Measurements from ENCODE around the gene KLHL42. TPM values are rescaled to one million over a fixed set of nuclear protein-coding genes. Genes with fewer than 3 reads are reported as not detected.

Gene KLHL42
- total and polyA plus RNA-seq, 2 of the 13 experiments (the other 11 are each of a cell fraction or from before 2014, with no cell fraction given), result 13.5 to 14.0 TPM

GRCh38 chr12:27818401-27818918 lies 38.4 kb downstream of the KLHL42 start (continued):
- TF ChIP-seq ZMYM2 (CRISPR knock-in tag; IDR thresholded peaks at IDR 0.05) (0 out of 2 replicates have a peak, but pooled peaks have one; percentile 15), KAT8 (CRISPR knock-in tag; IDR thresholded peaks at IDR 0.05) (0 out of 2 replicates have a peak, but pooled peaks have one; percentile 17), ZNF878 (CRISPR knock-in tag; IDR thresholded peaks at IDR 0.05) (no peak), SMARCE1 (IDR thresholded peaks at IDR 0.05; ENCODE audit: borderline replicate concordance) (no peak), ZNF564 (CRISPR knock-in tag; IDR thresholded peaks at IDR 0.05) (no peak), ARNT2 (CRISPR knock-in tag; IDR thresholded peaks at IDR 0.05; ENCODE audit: low read depth) (no peak), MEIS2 (CRISPR knock-in tag; IDR thresholded peaks at IDR 0.05) (no peak), NR2F2 (IDR thresholded peaks at IDR 0.05; ENCODE audit: borderline replicate concordance, low read depth) (no peak), THYN1 (CRISPR knock-in tag; IDR thresholded peaks at IDR 0.05; ENCODE audit: borderline replicate concordance, low read depth) (no peak), MED8 (CRISPR knock-in tag; IDR thresholded peaks at IDR 0.05; ENCODE audit: insufficient replicate concordance) (no peak), SOX6 (IDR thresholded peaks at IDR 0.05) (no peak), SOX6 (CRISPR knock-in tag; IDR thresholded peaks at IDR 0.05) (peak; percentile 65), AHDC1 (CRISPR knock-in tag; IDR thresholded peaks at IDR 0.05; ENCODE audit: borderline replicate concordance) (peak; percentile 35; the same call in 1 of the 2 replicates), ZNF512B (CRISPR knock-in tag; IDR thresholded peaks at IDR 0.05; ENCODE audit: borderline replicate concordance) (no peak), ZNF496 (CRISPR knock-in tag; IDR thresholded peaks at IDR 0.05; ENCODE audit: insufficient replicate concordance) (no peak), ZBTB10 (CRISPR knock-in tag; IDR thresholded peaks at IDR 0.05; ENCODE audit: borderline replicate concordance) (no peak)
- TF ChIP-seq, protein P1, sequence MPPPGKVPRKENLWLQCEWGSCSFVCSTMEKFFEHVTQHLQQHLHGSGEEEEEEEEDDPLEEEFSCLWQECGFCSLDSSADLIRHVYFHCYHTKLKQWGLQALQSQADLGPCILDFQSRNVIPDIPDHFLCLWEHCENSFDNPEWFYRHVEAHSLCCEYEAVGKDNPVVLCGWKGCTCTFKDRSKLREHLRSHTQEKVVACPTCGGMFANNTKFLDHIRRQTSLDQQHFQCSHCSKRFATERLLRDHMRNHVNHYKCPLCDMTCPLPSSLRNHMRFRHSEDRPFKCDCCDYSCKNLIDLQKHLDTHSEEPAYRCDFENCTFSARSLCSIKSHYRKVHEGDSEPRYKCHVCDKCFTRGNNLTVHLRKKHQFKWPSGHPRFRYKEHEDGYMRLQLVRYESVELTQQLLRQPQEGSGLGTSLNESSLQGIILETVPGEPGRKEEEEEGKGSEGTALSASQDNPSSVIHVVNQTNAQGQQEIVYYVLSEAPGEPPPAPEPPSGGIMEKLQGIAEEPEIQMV (CRISPR knock-in tag; IDR thresholded peaks at IDR 0.05; ENCODE audit: low read depth), result no peak
